GM10248 (cell line): ENCODE data around the gene RIGI.

Experiments used
- CTCF ChIA-PET: fragments of 300-600 bp; sonication (Branson Sonifier 250); formaldehyde crosslinking; extraction: SDS; loops from one replicate; lab custom pipeline; 2021; ENCODE audit warnings: antibody characterized with exemption; lab: Yijun Ruan, JAX
- POLR2A ChIA-PET: fragments of 350-650 bp; sonication (Branson Sonifier 250); formaldehyde crosslinking; extraction: SDS; loops from one replicate; lab custom pipeline; 2020; ENCODE audit warnings: antibody characterized with exemption; lab: Yijun Ruan, JAX
- DNase-seq: peaks from one replicate; pipeline ENCODE4 v3.0.0; 2012; ENCODE audit errors: extremely low spot score
- TF ChIP-seq, protein P1 (sequence below): IDR thresholded peaks from 2 replicates; pipeline ENCODE4 v1.5.1; 2012; ENCODE audit warnings: mild to moderate bottlenecking, low read depth; ENCODE audit errors: extremely low read depth, missing control alignments, control extremely low read depth

The RIGI gene

DNA sequence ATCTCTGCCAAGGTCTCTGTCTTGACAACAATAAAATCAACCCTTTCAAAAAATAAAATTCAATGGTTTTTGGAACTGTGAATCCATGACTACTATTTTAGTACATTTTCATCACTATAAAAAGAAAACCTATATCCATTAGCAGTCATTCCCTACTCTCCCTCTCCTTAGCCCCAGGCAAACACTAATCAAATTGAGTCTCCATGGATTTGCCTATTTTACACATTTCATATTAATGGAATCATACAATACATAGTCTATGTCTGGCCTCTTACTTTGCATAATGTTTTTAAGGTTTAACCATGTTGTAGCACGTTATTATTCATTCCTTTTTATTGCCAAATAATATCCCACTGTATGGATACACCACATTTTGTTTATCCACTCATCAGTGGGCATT is 24.1 kb downstream of the RIGI start:
- ChIA-PET CTCF (interaction anchor here (1.3 to 1.5 kb wide), 2 partner anchors 9 to 48 kb away, joined by 3 to 4 read pairs; no protein-coding TSS in a partner anchor), POLR2A (no interaction called here)
- no peak for DNase-seq
- TF ChIP-seq, protein P1, sequence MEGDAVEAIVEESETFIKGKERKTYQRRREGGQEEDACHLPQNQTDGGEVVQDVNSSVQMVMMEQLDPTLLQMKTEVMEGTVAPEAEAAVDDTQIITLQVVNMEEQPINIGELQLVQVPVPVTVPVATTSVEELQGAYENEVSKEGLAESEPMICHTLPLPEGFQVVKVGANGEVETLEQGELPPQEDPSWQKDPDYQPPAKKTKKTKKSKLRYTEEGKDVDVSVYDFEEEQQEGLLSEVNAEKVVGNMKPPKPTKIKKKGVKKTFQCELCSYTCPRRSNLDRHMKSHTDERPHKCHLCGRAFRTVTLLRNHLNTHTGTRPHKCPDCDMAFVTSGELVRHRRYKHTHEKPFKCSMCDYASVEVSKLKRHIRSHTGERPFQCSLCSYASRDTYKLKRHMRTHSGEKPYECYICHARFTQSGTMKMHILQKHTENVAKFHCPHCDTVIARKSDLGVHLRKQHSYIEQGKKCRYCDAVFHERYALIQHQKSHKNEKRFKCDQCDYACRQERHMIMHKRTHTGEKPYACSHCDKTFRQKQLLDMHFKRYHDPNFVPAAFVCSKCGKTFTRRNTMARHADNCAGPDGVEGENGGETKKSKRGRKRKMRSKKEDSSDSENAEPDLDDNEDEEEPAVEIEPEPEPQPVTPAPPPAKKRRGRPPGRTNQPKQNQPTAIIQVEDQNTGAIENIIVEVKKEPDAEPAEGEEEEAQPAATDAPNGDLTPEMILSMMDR: no peak

DNA sequence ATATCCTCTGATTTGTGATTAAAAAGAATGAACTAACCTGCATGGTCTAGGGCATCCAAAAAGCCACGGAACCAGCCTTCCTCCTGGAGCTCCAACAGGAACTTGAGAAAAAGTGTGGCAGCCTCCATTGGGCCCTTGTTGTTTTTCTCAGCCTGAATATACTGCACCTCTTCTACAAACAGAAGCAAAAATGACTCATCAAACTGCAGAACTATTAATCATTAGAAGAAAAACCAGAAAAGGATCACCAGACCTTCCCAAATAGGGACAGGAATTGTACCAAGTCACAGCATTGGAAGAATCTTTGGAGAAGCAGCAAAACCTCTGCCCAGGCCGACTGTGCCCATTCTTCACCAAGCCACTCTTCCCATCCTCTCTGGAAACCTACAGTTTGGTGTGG is 25.2 kb downstream of the RIGI start:
- DNase-seq: no peak
- CTCF ChIA-PET: interaction anchor here (1.5 to 2.1 kb wide), 2 partner anchors 11 kb away, joined by 4 read pairs; no protein-coding TSS in a partner anchor
- POLR2A ChIA-PET: no interaction called here
- TF ChIP-seq, protein P1: no peak

DNA sequence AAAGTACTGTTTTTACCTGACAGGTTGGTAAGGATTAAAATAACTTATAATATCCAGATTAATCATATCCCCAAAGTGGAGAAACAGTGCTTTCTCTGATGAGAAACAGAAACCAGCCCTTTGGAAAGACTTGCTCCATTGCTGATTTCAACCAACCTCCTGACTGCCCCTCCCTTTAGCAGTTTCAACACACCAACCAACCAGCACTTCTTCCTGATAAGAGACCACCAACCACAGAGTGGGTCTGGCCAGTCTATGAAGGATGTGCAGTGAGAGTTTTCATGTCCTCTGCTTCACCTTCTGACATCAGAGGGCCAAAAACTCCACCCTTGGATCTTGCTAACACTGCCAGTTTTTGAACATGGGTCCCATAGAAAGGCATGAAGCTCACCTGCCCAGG is 28.1 kb downstream of the RIGI start:
- DNase-seq: no peak
- TF ChIP-seq, protein P1: no peak
- ChIA-PET POLR2A (no interaction called here), CTCF (interaction anchor here (0.9 kb wide), 1 partner anchor 10 kb away, joined by 8 read pairs; no protein-coding TSS in a partner anchor)

DNA sequence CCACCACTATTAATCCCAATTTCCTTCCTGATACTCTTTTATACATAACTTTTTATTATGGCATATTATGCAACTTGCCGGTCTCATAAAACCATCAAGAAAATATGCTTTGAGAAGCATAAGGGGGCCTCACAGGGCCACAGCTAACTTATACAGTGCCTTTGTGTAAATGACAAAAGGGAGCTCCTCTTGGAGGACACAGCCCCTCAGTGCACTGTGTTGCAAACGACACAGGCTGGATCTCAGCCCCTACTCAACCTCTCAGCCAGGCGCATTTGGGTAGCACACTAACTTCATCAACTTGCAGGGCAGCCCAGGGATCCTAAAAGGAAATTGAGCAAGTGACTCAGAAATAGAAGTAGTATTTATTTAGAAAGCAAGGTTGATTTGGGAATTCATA is 35.4 kb downstream of the RIGI start:
- ChIA-PET POLR2A (no interaction called here), CTCF (interaction anchor here (0.8 to 1.8 kb wide), 5 partner anchors 7 to 112 kb away, joined by 3 to 5 read pairs (median 4); no protein-coding TSS in a partner anchor)
- TF ChIP-seq, protein P1: no peak
- DNase-seq: no peak

DNA sequence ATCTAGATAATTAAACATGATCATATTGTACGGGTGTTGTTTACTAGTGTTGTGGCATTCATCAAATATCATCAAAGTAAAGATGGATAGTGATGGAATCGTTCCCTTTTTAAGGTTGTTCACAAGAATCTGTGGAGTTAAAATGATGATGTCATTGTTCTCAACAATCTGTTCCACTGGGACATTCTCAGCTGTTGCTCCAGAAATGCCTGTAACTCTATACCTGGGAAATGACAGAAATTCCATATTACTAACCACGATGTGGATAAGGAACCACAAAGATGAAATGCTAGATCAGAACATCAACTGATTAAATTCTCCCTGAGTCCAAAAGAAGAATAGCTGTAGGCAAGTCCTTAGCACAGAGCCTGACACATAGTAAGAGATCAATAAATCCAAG is 38.0 kb downstream of the RIGI start:
- no peak for DNase-seq
- TF ChIP-seq, protein P1: no peak
- ChIA-PET CTCF (interaction anchor here (1.0 kb wide), 1 partner anchor 480 kb away, joined by 3 read pairs; no protein-coding TSS in a partner anchor), POLR2A (no interaction called here)

DNA sequence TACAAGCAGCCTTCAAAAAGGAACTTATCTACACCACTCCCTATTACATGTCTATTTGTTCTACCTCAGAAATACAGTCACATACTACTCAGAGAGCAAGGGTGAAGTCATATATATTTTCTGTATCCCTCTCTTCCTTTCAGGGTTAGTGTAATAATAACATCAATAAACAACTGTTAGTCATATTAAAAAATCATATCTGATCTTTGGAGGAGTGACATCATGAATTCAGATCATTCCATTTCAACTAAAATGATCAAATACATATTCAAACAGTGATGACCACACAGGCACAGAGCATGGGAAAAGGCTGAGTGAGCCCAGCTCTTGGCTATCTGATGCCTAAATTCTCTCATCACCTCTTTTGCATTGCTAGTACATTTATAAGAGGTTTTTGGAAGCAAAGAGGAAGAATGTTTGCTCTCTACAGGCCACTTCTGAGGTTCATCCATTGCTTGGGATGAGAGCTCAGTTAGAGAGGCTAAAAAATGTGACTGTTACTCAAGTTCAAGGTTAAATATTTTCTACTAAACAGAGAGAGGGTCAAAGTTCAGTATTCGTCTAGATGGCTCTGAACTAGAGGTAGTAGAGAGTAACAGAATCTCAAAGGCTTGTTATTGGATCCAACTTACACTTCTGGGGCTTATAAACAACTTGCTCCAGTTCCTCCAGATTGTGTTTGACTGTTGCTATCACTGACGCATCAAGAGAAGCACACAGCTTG is 39.0 kb downstream of the RIGI start:
- TF ChIP-seq, protein P1: no peak
- ChIA-PET POLR2A (no interaction called here), CTCF (interaction anchor here (1.3 kb wide), 1 partner anchor 108 kb away, joined by 3 read pairs; no protein-coding TSS in a partner anchor)
- no peak for DNase-seq
